ENCODE results near the gene PKD1.

DNA sequence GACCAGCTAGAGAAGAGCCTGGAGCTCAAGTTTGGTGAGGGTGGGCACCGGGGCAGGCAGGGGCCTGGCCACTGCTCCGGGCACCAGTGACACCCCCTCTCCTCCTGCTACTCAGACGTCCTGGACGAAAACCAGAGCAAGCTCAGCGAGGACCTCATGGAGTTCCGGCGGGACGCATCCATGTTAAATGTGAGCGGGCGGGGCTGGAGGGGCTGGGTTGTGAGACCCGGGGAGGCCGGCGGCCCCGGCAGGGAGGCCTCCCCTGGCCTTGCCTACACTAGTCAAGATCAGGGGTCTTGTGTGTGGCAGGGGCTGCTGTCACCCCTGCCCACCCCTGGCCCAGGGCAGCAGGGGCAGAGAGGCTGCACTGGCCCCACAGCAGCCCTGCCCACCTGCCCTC, 37.7 kb upstream of the PKD1 start:
- TF ChIP-seq YY1 (IDR thresholded peaks at IDR 0.05; ENCODE audit: insufficient read depth, insufficient replicate concordance, low read depth, low read length) (no peak), BCL6 (CRISPR knock-in tag; IDR thresholded peaks at IDR 0.05) (no peak), HNRNPLL (IDR thresholded peaks at IDR 0.05; ENCODE audit: low read depth, low read length, poor library complexity, severe bottlenecking) (no peak), ZNF749 (CRISPR knock-in tag; IDR thresholded peaks at IDR 0.05; ENCODE audit: borderline replicate concordance) (no peak)
- TF ChIP-seq, protein P1, sequence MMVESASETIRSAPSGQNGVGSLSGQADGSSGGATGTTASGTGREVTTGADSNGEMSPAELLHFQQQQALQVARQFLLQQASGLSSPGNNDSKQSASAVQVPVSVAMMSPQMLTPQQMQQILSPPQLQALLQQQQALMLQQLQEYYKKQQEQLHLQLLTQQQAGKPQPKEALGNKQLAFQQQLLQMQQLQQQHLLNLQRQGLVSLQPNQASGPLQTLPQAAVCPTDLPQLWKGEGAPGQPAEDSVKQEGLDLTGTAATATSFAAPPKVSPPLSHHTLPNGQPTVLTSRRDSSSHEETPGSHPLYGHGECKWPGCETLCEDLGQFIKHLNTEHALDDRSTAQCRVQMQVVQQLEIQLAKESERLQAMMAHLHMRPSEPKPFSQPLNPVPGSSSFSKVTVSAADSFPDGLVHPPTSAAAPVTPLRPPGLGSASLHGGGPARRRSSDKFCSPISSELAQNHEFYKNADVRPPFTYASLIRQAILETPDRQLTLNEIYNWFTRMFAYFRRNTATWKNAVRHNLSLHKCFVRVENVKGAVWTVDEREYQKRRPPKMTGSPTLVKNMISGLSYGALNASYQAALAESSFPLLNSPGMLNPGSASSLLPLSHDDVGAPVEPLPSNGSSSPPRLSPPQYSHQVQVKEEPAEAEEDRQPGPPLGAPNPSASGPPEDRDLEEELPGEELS (CRISPR knock-in tag; IDR thresholded peaks at IDR 0.05), result no peak
